ENCODE results near the gene MRI1. TPM values are rescaled to one million over a fixed set of nuclear protein-coding genes. Genes with fewer than 3 reads are reported as not detected.

The MRI1 gene
- total RNA-seq, 4 donors from 2014 or later, result 72.8 to 133 (median 92.1) TPM

DNA sequence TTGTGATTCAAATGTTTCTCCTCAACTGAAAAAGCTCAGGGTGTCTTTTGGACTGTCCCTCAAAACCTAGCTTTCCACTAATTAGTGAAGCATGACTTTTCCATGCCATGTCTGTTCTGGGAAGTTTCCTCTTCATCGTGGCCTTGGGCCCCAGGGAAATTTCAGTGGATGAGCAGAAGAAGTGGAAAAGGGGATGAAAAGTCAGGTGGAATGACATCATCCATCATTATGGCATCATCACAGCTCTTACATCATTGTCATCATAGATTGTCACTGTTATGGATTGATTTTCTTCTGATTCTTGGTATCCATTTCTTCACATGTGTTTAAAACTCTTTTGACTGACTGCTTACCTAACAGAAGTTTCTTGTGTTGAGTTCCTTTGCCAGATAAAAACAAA lies 26.2 kb upstream of the MRI1 start:
- no peak for TF ChIP-seq POLR2A (IDR thresholded peaks at IDR 0.05)
- no peak for TF ChIP-seq CTCF (IDR thresholded peaks at IDR 0.05)

DNA sequence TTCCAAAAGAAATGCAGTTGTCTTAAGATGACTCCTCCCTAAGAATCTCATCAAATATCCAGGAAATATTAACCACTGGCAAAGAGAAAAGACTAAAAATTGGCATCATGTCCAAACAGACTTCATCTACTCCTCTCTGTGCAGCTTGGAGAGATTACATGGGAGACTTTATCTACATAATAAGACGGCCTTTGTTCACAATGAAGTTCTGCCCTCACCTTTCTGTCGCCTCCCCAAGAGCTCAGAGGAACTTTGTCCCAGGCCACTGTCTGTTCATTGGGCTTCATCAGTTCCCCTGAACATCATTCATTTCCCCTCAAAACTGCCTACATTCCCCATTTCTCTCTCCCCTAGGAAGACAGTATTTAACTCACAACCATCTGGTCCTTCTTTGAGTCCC lies 22.4 kb upstream of the MRI1 start:
- TF ChIP-seq CTCF (IDR thresholded peaks at IDR 0.05) (no peak), POLR2A (IDR thresholded peaks at IDR 0.05) (no peak)
- DNase-seq (ENCODE audit: low spot score in 2 of 2), result no peak
- no peak overlapping the region for H3K4me3 ChIP-seq (ENCODE audit: low read depth, poor library complexity, severe bottlenecking)
- 81 to 87% methylated on average over 2 of the region's 2 CpGs for WGBS, 2 donors
- intact Hi-C loops (cut with DNase I; ENCODE audit: low total_unique reads), result no loop called here

More for the DNA sequence above, 26.2 kb upstream of the MRI1 start:
- DNase-seq (ENCODE audit: low spot score in 2 of 2), result no peak
- intact Hi-C loops (cut with DNase I; ENCODE audit: low total_unique reads), result no loop called here
- H3K4me3 ChIP-seq (ENCODE audit: low read depth, poor library complexity, severe bottlenecking), result no peak overlapping the region
- WGBS, 2 donors, result 84 to 94% methylated on average over 1 of the region's 1 CpG

DNA sequence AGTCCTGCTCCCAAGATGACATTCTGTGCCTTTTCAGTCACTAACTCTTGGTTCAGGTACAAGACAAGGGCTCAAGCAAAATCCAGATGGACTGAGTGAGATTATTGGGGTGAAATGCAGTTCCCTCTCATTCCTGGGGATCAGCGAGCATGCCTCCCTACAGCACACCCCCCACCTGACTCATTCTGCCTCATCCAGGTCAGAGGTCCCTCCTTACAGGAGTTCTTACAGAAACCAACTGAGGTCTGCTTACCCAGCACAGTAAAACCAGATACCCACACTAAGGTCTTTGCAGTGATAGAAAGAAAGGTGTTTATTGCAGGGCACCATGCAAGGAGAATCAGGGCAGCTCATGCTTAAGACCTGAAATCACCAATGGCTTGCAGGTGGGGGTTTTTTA lies 21.6 kb upstream of the MRI1 start:
- 80 to 100% methylated on average over 1 of the region's 1 CpG for WGBS, 2 donors
- H3K4me3 ChIP-seq (ENCODE audit: low read depth, poor library complexity, severe bottlenecking), result no peak overlapping the region
- no peak for DNase-seq (ENCODE audit: low spot score in 2 of 2)
- intact Hi-C loops (cut with DNase I; ENCODE audit: low total_unique reads), result no loop called here
- no peak for TF ChIP-seq CTCF (IDR thresholded peaks at IDR 0.05)
- TF ChIP-seq POLR2A (IDR thresholded peaks at IDR 0.05), result no peak

- intact Hi-C loops (cut with DNase I; ENCODE audit: low total_unique reads), result no loop called here
- DNase-seq (ENCODE audit: low spot score in 2 of 2), result no peak
- no peak for TF ChIP-seq POLR2A (IDR thresholded peaks at IDR 0.05)
- no peak for TF ChIP-seq CTCF (IDR thresholded peaks at IDR 0.05)
Measured at GRCh38 chr19:13744174-13744573, 20.1 kb upstream of the MRI1 start.

GRCh38 chr19:13747098-13747453 lies 17.2 kb upstream of the MRI1 start:
- DNase-seq (ENCODE audit: low spot score in 2 of 2), result no peak
- intact Hi-C loops (cut with DNase I; ENCODE audit: low total_unique reads), result no loop called here
- H3K4me3 ChIP-seq (ENCODE audit: low read depth, poor library complexity, severe bottlenecking), result no peak overlapping the region
- TF ChIP-seq POLR2A (IDR thresholded peaks at IDR 0.05) (no peak), CTCF (IDR thresholded peaks at IDR 0.05) (no peak)
- 86 to 89% methylated on average over 8 of the region's 8 CpGs for whole genome bisulfite sequencing, 2 donors

More at GRCh38 chr19:13744174-13744573, 20.1 kb upstream of the MRI1 start:
- H3K4me3 ChIP-seq (ENCODE audit: low read depth, poor library complexity, severe bottlenecking), result no peak overlapping the region

DNA sequence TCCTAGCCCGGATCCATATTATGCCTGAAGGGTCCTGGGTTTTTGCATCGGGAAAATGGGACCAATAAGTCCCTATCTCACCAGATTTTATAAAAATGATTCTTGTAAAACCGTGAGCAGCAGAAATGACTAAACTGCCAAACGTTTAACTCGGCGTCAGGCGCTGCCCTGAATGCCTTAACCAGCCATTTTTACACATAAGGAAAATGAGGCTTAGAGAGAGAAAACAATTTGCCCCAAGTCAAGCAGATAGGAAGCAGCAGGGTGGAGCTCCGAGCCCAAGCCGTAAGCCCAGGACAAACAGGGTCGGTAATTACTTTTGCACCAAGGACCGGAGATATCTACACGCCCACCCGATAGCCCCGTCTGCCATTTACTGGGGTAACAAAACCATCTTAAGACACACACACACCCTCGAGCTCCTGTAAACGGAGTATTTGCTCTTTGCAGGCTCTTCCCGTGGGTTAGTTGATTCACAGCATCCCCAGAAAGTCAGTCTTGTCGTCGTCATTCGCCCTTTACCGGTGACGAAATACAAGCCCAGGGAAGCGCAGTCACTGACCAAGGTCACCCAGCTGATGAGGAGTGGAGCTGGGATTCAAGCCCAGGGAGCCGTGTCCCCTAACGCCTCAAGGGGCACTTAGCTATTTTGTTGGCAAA lies 16.0 kb upstream of the MRI1 start:
- no peak for DNase-seq (ENCODE audit: low spot score in 2 of 2)
- intact Hi-C loops (cut with DNase I; ENCODE audit: low total_unique reads), result no loop called here
- WGBS, 2 donors, result 0 to 1% methylated on average over 25 of the region's 25 CpGs
- no peak for TF ChIP-seq POLR2A (IDR thresholded peaks at IDR 0.05)
- TF ChIP-seq CTCF (IDR thresholded peaks at IDR 0.05), result no peak
- peak overlapping the region; percentile 61 for H3K4me3 ChIP-seq (ENCODE audit: low read depth, poor library complexity, severe bottlenecking)
